Small intestine (tissue), 7 donors: ENCODE results near the gene WBP2NL. TPM values are rescaled to one million over a fixed set of nuclear protein-coding genes. Genes with fewer than 3 reads are reported as not detected.
A peak's percentile ranks its signal among the peaks of the same experiment; 100 is the strongest.

Source experiments
- DNase-seq, 2 donors: peaks; one replicate each; pipeline versions ENCODE4 v3.0.0 to v3.0.0-alpha.2; 2013
- FAIRE-seq: peaks from 2 replicates; lab custom pipeline; 2012; peaks lifted over from hg19 to GRCh38; lab: Jason Lieb, UNC
- H3K27ac ChIP-seq, 3 donors: one replicate each; pipeline ENCODE4 v1.5.1; 2013; ENCODE audit warnings: low read length in 2 of 3, mild to moderate bottlenecking in 2 of 3, control low read depth in 1 of 3, inconsistent platforms in 1 of 3, low read depth in 1 of 3, moderate library complexity in 1 of 3
- H3K27me3 ChIP-seq, 3 donors: one replicate each; pipeline ENCODE4 v1.6.1; 2013; ENCODE audit warnings: low read length in 3 of 3, inconsistent platforms in 1 of 3; ENCODE audit not compliant: control insufficient read depth in 3 of 3, insufficient read depth in 3 of 3
- H3K36me3 ChIP-seq, 3 donors: one replicate each; pipeline ENCODE4 v1.6.1; 2013; ENCODE audit warnings: low read length in 3 of 3, inconsistent platforms in 1 of 3, low read depth in 1 of 3, mild to moderate bottlenecking in 1 of 3, moderate library complexity in 1 of 3; ENCODE audit not compliant: control insufficient read depth in 3 of 3, insufficient read depth in 2 of 3
- H3K4me1 ChIP-seq, 3 donors: one replicate each; pipeline ENCODE4 v1.6.1; 2013; ENCODE audit warnings: low read length in 2 of 3, inconsistent platforms in 1 of 3, low read depth in 1 of 3, mild to moderate bottlenecking in 1 of 3, moderate library complexity in 1 of 3; ENCODE audit not compliant: control insufficient read depth in 3 of 3, insufficient read depth in 2 of 3
- H3K4me3 ChIP-seq, 3 donors: one replicate each; pipeline ENCODE4 v1.5.1; 2013; ENCODE audit warnings: low read length in 3 of 3, control low read depth in 1 of 3, inconsistent platforms in 1 of 3, low read depth in 1 of 3, mild to moderate bottlenecking in 1 of 3, moderate library complexity in 1 of 3
- H3K9me3 ChIP-seq, 2 donors: one replicate each; pipeline ENCODE4 v1.6.1; 2013; ENCODE audit warnings: low read depth in 1 of 2, low read length in 1 of 2; ENCODE audit not compliant: control insufficient read depth in 2 of 2, insufficient read depth in 1 of 2
- WGBS, 3 donors: extraction: QIAGEN DNeasy Blood & Tissue Kit; methylation state at CpG; one replicate each; pipeline ENCODE4 v1.1.7; 2013; 5-methylcytosine and 5-hydroxymethylcytosine counted together
- polyA plus RNA-seq, 4 donors: library from polyadenylated mRNA; stranded (reverse) in 3 of 4; unstranded in 1 of 4; fragments of 200-250 nt in 3 of 4; fragments of 120-200 nt in 1 of 4; gene quantifications; one replicate each; pipeline versions ENCODE4 v1.2.1 to v1.2.3, GENCODE V29; 2013
- donor health status: healthy with polysubstance abuse.
- donor health status: control.
- donor health status: control.
- donor health status: Bipolar disorder and iron deficiency.
- donor health status: healthy.

WBP2NL gene
- polyA plus RNA-seq, 4 donors = 0.52 to 2.2 (median 1.5) TPM

DNA sequence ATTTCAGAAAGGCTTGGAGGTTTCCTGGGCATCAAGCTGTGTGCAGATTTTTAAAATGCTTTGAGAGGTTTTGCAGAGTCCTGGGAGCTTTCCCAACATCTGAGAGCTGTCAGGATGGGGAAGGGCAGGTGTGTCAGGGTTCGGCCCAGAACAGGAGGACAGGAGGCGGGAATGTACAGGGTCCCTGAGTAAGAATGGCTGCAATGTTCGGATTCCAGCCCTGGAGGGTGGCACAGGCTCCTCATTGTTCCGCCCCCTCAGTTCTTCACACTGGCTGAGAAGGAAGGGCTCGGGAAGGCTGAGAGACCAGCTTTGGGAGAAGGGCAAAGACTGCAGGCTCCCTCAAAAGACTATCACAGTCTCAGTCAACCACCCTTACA is 34.5 kb upstream of the WBP2NL start:
- H3K27ac ChIP-seq = no peak overlapping the region
- WGBS, 3 donors = 72 to 84% (median 83%) methylated on average over 5 of the region's 5 CpGs
- no peak for DNase-seq

DNA sequence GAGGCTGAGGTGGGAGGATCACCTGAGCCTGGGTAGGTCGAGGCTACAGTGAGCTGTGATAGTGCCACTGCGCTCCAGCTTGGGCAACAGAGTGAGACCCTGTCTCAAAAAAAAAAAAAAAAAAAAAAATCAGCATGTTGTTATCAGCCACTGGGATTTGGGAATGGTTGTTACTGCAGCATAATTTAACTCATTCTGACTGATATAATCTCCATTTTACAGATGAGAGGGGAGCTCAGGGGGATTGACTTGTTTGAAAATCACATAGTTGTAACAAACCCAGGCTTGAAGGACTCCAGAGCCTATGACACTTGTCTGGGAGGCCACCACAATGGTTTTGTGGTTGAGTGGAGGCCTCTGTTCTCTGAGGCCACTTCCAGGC is 32.4 kb upstream of the WBP2NL start:
- Histone ChIP-seq H3K4me3 (no peak overlapping the region), H3K4me1 (peaks cover 0 to 4% (median 0%) of the 10 kb centered on the region in 3 donors), H3K9me3 (no peaks in the 10 kb centered on the region), H3K27me3 (peaks cover 0 to 3% (median 0%) of the 10 kb centered on the region in 3 donors), H3K27ac (no peak overlapping the region), H3K36me3 (no peaks in the 10 kb centered on the region)
- WGBS, 3 donors = 93 to 100% (median 96%) methylated on average over 2 of the region's 2 CpGs
- DNase-seq (no peak), FAIRE-seq (no peak)

More for the DNA sequence above, 34.5 kb upstream of the WBP2NL start:
- Histone ChIP-seq H3K27me3 (peaks cover 0 to 3% (median 0%) of the 10 kb centered on the region in 3 donors), H3K4me3 (no peak overlapping the region), H3K4me1 (peaks cover 0 to 4% (median 0%) of the 10 kb centered on the region in 3 donors), H3K36me3 (no peaks in the 10 kb centered on the region), H3K9me3 (no peaks in the 10 kb centered on the region)
- FAIRE-seq = no peak

DNA sequence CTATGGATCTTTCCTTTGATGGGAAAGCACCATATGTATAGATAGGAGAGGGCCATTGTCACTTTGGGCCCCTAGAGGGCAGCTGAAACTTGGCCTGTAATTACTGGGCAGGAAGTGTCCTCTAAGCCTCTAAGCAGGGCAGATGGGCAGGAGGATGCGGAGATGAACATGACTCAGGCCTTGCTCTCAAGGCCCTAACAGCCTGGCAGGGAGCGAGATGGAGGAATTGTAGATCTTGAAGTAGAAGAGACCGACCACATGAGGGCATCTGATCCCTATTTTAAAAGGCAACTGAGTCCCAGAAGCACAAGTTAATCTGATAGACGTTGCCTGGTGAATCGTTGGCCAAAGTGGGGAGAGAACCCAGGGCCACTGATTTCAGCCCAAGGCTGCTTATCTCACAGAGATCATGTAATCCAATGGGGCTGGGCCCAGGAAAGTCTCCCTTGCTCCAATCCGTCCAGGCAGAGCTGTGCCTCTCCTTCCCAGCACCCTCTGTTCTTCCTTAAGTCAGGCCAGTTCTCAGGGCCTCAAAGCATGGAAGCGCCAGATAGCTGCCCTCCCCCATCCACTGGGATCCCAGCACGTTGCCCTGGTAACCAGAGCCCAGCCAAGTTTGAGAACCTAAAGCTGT is 31.9 kb upstream of the WBP2NL start:
- H3K36me3 ChIP-seq = no peaks in the 10 kb centered on the region
- 37 to 41% (median 37%) methylated on average over 8 of the region's 8 CpGs for WGBS, 3 donors
- DNase-seq = peak; percentile 65 to 70
- H3K27me3 ChIP-seq = peaks cover 0 to 3% (median 0%) of the 10 kb centered on the region in 3 donors
- H3K4me1 ChIP-seq = peaks cover 0 to 4% (median 0%) of the 10 kb centered on the region in 3 donors
- H3K4me3 ChIP-seq = no peak overlapping the region
- FAIRE-seq = no peak
- H3K27ac ChIP-seq = no peak overlapping the region
- no peaks in the 10 kb centered on the region for H3K9me3 ChIP-seq

DNA sequence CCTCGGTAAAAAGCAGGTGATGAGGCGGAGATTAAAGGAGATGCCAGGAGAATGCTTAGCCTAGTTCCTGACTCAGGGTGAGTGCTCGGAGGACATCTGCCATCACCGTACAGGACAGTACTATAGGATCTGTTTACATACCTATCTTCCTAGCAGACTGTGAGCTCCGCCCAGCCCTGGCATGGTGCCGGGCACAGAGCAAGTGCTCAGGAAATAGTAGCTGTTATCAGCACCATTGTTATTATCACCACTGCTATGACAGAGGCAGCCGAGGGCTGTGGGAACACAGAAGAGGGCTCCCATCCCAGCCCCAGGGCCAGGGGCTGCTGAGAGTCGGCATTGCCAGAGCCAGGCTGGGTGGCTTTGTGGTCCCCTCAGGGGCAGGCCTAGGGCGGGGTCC is 30.0 kb upstream of the WBP2NL start:
- H3K4me1 ChIP-seq = peaks cover 0 to 4% (median 0%) of the 10 kb centered on the region in 3 donors
- 27 to 51% (median 30%) methylated on average over 9 of the region's 9 CpGs for WGBS, 3 donors
- no peak overlapping the region for H3K27ac ChIP-seq
- H3K9me3 ChIP-seq = no peaks in the 10 kb centered on the region
- no peaks in the 10 kb centered on the region for H3K36me3 ChIP-seq
- FAIRE-seq (no peak), DNase-seq (peak; percentile 45 to 69)
- no peak overlapping the region for H3K4me3 ChIP-seq
- peaks cover 0 to 8% (median 5%) of the 10 kb centered on the region in 3 donors for H3K27me3 ChIP-seq

DNA sequence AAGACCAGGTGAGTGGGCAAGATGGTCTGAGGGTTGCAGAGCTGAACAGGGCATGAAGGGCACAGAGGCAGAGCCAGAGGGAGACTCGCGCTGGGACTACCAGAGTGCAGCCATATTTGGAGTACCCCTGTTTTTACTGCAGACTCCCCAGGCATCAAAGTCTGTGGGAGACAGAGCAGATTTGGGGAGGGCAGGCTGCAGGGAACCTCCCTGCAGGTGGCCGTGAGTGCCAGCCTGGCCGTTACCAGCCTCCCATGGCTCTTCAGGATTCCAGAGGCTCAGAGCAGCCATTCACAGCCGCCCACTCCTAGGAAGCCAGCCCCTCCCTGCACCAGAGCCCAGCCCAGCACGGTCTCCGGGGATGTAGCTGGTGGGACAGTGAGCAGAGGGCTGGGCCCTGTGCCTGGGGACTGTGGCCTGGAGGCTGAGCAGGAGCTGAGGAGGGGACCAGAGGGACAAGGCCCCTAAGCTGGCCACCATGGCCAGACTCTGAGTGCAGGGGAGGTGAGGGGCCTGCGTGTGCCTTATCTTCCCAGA is 29.4 kb upstream of the WBP2NL start, which contains the start of gene SEPTIN3:
Gene SEPTIN3, plus strand, starts transcription at position 334 of the 537 bp plus-strand sequence. CDS start 2,050 bp downstream, outside the sequence.
- Histone ChIP-seq H3K36me3 (no peaks in the 10 kb centered on the region), H3K27ac (no peak within 1 kb of the TSS), H3K27me3 (peaks cover 0 to 9% (median 5%) of the 10 kb centered on the region in 3 donors), H3K4me3 (no peak within 1 kb of the TSS), H3K9me3 (no peaks in the 10 kb centered on the region), H3K4me1 (peaks cover 0 to 4% (median 0%) of the 10 kb centered on the region in 3 donors)
- DNase-seq = no peak
- no peak for FAIRE-seq
- 66 to 80% (median 73%) methylated on average over 7 to 8 of the region's 8 CpGs for WGBS, 3 donors

DNA sequence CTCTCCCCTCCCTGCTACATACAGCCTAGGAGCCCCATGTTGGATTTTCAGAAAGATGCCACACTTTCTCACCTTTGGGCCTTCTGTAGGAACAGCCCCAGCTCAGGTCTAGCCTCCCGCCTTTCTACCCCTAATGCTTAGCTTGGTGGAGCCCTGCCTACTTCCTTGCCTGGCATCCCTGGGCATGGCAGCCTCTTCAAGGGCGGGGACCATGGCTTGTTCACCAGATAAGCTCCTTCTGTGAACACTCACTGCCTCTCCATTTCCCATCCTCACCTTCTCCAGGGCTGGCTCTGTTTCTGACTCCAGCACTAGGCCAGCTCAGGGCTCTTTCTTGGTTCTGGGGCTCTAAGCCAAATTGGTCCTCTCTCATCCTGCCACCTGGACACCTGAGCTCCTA is 28.0 kb upstream of the WBP2NL start:
- H3K27ac ChIP-seq = no peak overlapping the region
- no peaks in the 10 kb centered on the region for H3K36me3 ChIP-seq
- no peaks in the 10 kb centered on the region for H3K9me3 ChIP-seq
- H3K27me3 ChIP-seq = peaks cover 0 to 17% (median 10%) of the 10 kb centered on the region in 3 donors
- peaks cover 0 to 4% (median 0%) of the 10 kb centered on the region in 3 donors for H3K4me1 ChIP-seq
- 69 to 87% (median 71%) methylated on average over 2 of the region's 2 CpGs for WGBS, 3 donors
- DNase-seq (no peak), FAIRE-seq (no peak)
- no peak overlapping the region for H3K4me3 ChIP-seq

DNA sequence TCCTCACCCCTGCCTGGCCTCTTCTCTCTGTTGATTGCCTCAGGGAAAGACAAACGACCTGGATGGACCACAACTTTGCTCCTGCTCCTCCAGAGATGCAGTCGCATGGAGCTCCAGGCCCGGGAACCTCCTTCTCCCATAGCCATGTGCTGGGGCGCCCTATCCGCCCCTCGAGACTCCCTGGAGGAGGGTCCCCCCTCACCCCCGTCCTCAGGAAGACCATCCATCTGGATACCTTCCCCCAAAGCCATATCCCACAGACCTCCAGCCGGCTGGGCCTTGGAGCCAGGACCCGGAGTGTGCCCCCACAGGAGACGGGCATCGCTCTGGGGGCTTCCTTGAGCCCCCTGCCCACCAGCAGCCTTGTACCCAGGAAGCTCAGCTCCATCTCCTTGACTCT is 27.2 kb upstream of the WBP2NL start:
- peaks cover 0 to 26% (median 17%) of the 10 kb centered on the region in 3 donors for H3K27me3 ChIP-seq

DNA sequence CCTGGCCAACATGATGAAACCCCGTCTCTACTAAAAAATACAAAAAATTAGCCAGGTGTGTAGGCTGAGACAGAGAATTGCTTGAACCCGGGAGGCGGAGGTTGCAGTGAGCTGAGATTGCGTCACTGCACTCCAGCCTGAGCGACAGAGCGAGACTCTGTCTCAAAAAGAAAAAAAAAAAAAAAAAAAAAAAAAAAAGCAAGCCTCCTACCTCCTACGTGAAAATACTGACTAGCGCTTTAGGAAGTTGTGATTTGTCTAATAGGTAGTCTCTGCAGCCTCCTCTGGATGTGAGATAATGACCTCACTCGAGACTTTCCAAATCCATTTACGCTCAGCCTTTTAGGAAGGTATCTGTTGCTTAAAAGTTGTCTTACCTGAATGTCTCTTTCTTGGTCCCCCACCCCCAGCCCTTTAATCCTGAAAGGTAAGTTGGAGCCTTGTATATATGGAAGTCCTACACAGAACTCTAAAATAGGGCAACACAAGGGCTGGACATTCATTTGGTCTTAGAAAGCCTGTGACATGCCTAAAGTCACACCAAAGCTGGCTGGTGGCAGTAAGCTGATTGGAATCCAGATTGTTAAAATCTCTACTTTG is 23.8 kb upstream of the WBP2NL start:
- Histone ChIP-seq H3K4me3 (no peak overlapping the region), H3K27ac (no peak overlapping the region), H3K9me3 (no peaks in the 10 kb centered on the region), H3K27me3 (peaks cover 0 to 53% (median 25%) of the 10 kb centered on the region in 3 donors), H3K36me3 (no peaks in the 10 kb centered on the region), H3K4me1 (peaks cover 0 to 4% (median 1%) of the 10 kb centered on the region in 3 donors)
- no peak for DNase-seq
- 51 to 67% (median 60%) methylated on average over 10 of the region's 10 CpGs for WGBS, 3 donors
- FAIRE-seq = no peak

More for the DNA sequence above, 27.2 kb upstream of the WBP2NL start:
- no peak for DNase-seq
- no peak for FAIRE-seq
- 83 to 84% (median 84%) methylated on average over 10 to 11 of the region's 11 CpGs for WGBS, 3 donors
- no peaks in the 10 kb centered on the region for H3K9me3 ChIP-seq
- H3K4me1 ChIP-seq = peaks cover 0 to 4% (median 1%) of the 10 kb centered on the region in 3 donors
- H3K27ac ChIP-seq = no peak overlapping the region
- no peak overlapping the region for H3K4me3 ChIP-seq
- no peaks in the 10 kb centered on the region for H3K36me3 ChIP-seq
